Measurements from ENCODE around the gene WDR27.

WDR27 gene

DNA sequence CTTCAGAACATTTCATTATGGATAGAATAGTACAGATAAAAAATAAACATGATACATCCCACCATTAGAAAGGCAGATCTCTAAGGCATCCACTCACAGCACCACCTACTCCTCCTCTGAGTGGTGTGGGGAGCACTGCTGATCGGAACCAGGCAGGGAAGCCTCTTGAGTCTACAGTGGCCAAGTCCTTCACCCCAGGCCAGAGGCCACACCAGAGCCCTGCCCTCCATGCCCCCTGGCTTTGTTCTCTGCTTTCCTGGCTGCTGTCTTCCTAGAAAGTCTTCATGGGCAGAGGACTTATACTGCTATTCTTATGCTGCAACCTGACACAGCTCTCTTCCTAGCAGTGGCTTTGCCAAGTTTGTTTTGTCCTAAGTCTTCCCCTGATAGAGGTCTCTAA lies 246.4 kb downstream of the WDR27 start:
- Histone ChIP-seq H3K4me1 (ENCODE audit: control insufficient read depth, insufficient read depth, low read length) (peaks cover 5% of the 10 kb centered on the region), H3K27ac (ENCODE audit: low read depth, low read length) (no peak overlapping the region), H3K9ac (ENCODE audit: low read length) (no peak overlapping the region), H3K4me3 (ENCODE audit: low read length) (no peak overlapping the region), H3K36me3 (ENCODE audit: control insufficient read depth, insufficient read depth, low read length) (no peaks in the 10 kb centered on the region), H3K27me3 (ENCODE audit: control insufficient read depth, insufficient read depth, low read length) (no peaks in the 10 kb centered on the region)

DNA sequence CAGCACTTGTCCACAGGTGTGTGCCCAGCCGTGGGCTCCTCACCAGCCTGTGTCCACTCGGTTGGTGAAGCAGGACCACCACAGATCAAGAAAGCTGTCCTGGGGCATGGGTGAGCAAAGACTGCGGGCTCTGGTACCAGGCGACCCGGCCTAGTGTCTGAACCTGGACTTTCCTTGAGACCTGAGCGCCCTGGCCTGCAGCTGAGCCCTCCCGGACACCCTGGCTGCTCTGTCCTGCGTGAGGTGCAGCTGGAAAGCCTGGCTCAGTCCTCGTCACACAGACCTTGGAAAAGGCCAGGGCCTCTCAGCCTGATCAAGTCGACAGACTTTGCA lies 247.0 kb downstream of the WDR27 start:
- H3K4me3 ChIP-seq (ENCODE audit: low read length) = no peak overlapping the region
- H3K27ac ChIP-seq (ENCODE audit: low read depth, low read length) = no peak overlapping the region
- peaks cover 5% of the 10 kb centered on the region for H3K4me1 ChIP-seq (ENCODE audit: control insufficient read depth, insufficient read depth, low read length)

DNA sequence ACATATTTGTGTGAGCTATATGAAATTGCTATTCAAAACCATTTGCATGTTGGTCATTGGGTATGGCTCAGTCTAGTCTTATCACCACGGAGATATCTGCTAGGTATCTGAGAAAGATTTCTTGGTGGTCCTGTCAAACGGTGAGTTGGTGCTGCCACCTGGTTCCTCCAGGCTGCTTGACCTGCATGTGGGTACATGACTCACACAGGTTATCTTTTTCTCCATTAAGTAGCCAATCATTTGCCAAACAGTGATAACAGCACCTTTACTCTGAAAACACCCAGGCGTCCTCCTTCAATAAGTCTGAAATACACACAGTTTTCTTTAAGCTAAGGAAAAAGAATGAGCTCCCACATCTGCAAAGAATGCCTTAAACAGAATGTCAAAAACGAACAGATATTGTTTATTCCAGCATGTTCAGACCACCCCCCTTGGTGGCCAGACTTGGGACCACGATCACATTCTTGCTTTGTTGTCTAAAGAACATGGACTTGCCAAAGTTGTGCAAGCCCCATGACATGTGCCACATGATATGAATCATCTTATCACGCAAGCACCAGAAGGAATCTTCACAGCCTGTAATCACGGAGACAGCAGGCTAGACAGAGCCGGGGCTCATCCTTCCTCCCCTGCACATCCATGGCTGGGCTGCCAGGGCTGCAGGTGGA lies 247.5 kb downstream of the WDR27 start:
- no peak overlapping the region for H3K27ac ChIP-seq (ENCODE audit: low read depth, low read length)
- no peaks in the 10 kb centered on the region for H3K27me3 ChIP-seq (ENCODE audit: control insufficient read depth, insufficient read depth, low read length)
- no peaks in the 10 kb centered on the region for H3K36me3 ChIP-seq (ENCODE audit: control insufficient read depth, insufficient read depth, low read length)
- no peak overlapping the region for H3K9ac ChIP-seq (ENCODE audit: low read length)
- H3K4me1 ChIP-seq (ENCODE audit: control insufficient read depth, insufficient read depth, low read length) = peaks cover 5% of the 10 kb centered on the region
- no peak overlapping the region for H3K4me3 ChIP-seq (ENCODE audit: low read length)

More for the DNA sequence above, 247.0 kb downstream of the WDR27 start:
- Histone ChIP-seq H3K9ac (ENCODE audit: low read length) (no peak overlapping the region), H3K27me3 (ENCODE audit: control insufficient read depth, insufficient read depth, low read length) (no peaks in the 10 kb centered on the region), H3K36me3 (ENCODE audit: control insufficient read depth, insufficient read depth, low read length) (no peaks in the 10 kb centered on the region)

DNA sequence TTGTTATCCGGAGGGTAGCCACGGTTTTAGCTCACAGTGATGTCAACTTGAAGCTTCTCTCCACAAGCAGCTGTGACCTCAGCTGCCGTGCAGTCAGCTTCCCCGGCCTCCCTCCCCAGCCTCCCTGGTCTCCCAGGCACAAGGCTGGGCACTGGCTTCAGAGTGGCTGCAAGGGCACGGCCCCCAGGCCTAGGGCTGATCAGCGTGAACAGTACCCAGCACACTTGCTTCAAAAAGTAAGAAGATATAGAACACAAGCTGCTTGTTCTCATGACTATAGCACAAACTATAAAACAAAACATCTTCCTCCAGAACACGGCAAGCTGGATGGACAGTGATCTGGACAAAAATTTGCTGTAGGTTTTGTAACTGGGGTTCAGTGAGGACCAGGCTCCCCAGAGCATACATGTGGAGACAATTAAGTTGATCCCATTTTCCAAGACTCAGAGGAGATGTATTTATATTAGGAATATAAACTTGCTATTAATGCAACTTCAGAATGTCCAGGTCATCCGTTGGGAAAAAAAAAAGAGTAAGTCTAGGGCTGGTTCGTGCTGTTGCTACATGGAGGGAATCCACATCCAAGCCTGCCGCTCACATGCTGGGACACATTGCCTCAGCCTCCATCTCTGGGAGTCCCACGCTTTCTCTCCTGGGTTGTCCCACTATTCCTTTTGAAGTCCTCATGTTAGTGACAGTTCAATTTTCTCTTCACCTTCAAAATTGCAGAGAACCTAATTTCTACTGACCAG lies 248.8 kb downstream of the WDR27 start:
- Histone ChIP-seq H3K27me3 (ENCODE audit: control insufficient read depth, insufficient read depth, low read length) (no peaks in the 10 kb centered on the region), H3K9ac (ENCODE audit: low read length) (peak overlapping the region; percentile 10), H3K4me3 (ENCODE audit: low read length) (peak overlapping the region; percentile 50), H3K27ac (ENCODE audit: low read depth, low read length) (peak overlapping the region; percentile 81), H3K36me3 (ENCODE audit: control insufficient read depth, insufficient read depth, low read length) (no peaks in the 10 kb centered on the region), H3K4me1 (ENCODE audit: control insufficient read depth, insufficient read depth, low read length) (peaks cover 5% of the 10 kb centered on the region)

DNA sequence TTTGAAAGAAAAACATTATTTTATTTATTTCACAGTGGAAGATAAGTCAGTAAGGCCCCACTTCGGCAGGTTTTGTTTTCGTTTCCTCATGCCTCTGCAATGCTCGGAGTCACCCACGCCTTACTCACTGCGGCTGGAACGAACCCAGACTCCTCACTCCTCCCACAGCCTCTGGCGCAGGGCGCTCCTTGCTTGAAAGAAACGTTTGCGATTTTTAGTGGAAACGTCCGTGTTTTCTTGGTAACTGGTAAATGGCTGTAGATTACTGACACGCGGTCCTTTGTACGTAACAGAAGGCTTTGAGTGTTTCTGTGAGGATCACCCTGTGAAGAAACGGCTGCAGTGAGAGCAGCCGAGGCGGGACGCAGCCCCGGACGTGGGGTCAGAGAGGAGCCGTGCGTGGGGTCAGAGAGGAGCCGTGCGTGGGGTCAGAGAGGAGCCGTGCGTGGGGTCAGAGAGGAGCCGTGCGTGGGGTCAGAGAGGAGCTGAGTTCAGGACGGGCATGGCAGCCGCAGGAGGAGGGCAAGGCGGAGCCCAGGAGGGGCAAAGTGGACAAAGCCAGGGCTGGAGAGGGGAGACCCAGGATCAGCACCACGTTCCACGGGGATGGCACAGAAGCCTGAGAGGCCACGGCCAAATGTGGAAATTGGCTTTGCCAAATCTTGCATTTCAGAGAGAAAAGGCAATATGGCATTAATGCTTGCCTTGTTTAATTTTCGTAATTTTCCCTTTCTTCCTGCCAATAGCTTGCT lies 249.5 kb downstream of the WDR27 start:
- Histone ChIP-seq H3K27ac (ENCODE audit: low read depth, low read length) (peak overlapping the region; percentile 81), H3K9ac (ENCODE audit: low read length) (peak overlapping the region; percentile 10), H3K4me1 (ENCODE audit: control insufficient read depth, insufficient read depth, low read length) (peaks cover 5% of the 10 kb centered on the region), H3K36me3 (ENCODE audit: control insufficient read depth, insufficient read depth, low read length) (no peaks in the 10 kb centered on the region), H3K27me3 (ENCODE audit: control insufficient read depth, insufficient read depth, low read length) (no peaks in the 10 kb centered on the region), H3K4me3 (ENCODE audit: low read length) (peak overlapping the region; percentile 50)

DNA sequence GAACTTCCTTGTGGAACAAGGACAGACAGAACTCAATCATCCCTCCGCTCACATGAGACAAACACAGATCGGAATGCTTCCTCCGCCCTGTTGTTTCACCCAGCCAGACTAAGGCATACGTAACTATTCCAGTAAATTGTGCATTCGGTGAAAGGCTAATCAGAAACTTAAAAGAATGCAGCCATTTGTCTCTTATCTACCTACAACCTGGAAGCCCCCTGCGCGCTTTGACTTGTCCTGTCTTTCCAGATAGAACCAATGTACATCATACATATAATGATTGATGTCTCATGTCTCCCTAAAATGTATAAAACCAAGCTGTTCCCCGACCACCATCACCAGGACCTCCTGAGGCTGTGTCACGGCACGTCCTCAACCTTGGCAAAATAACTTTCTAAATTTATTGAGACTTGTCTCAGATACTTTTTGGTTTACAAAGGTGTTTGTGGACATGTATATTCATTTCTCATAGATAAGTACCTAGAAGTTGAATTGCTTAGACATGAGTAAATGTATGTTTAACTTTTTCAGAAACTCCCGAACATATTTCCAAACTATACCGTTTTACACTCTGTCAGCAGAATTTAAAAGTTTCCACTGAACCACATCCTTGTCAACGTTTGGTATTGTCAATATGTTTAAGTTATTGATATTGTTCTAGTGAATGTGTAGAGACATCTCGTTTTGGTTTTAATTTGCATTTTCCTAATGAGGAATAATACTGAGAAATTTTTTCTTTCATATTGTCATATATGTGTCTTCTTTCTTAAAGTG lies 250.6 kb downstream of the WDR27 start:
- H3K4me3 ChIP-seq (ENCODE audit: low read length) = no peak overlapping the region
- H3K27ac ChIP-seq (ENCODE audit: low read depth, low read length) = peak overlapping the region; percentile 81
- H3K9ac ChIP-seq (ENCODE audit: low read length) = no peak overlapping the region
- no peaks in the 10 kb centered on the region for H3K36me3 ChIP-seq (ENCODE audit: control insufficient read depth, insufficient read depth, low read length)
- H3K4me1 ChIP-seq (ENCODE audit: control insufficient read depth, insufficient read depth, low read length) = peaks cover 5% of the 10 kb centered on the region
- H3K27me3 ChIP-seq (ENCODE audit: control insufficient read depth, insufficient read depth, low read length) = no peaks in the 10 kb centered on the region

DNA sequence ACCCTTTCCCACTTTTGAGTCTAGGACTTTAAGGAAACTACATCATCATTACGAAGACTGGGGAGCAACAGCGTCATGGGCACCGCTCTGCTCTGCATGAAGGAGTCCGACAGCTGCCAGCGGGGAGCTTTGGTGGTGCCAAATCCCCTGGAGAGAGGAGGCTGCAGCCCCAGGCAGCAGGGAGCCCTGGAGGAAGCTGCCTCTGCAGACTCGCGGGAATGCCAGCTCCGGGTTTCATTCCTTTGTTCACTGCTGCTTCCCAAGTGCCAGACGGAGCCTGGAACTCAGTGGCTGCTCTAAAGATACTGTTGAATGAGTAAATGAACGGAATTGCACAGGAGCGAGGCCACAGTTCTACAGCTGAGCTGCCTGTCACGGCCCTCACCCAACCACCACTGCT lies 251.7 kb downstream of the WDR27 start:
- H3K4me1 ChIP-seq (ENCODE audit: control insufficient read depth, insufficient read depth, low read length) = peaks cover 5% of the 10 kb centered on the region
- peak overlapping the region; percentile 12 for H3K9ac ChIP-seq (ENCODE audit: low read length)
- H3K27me3 ChIP-seq (ENCODE audit: control insufficient read depth, insufficient read depth, low read length) = no peaks in the 10 kb centered on the region
- H3K4me3 ChIP-seq (ENCODE audit: low read length) = no peak overlapping the region
- H3K27ac ChIP-seq (ENCODE audit: low read depth, low read length) = no peak overlapping the region
- H3K36me3 ChIP-seq (ENCODE audit: control insufficient read depth, insufficient read depth, low read length) = no peaks in the 10 kb centered on the region

DNA sequence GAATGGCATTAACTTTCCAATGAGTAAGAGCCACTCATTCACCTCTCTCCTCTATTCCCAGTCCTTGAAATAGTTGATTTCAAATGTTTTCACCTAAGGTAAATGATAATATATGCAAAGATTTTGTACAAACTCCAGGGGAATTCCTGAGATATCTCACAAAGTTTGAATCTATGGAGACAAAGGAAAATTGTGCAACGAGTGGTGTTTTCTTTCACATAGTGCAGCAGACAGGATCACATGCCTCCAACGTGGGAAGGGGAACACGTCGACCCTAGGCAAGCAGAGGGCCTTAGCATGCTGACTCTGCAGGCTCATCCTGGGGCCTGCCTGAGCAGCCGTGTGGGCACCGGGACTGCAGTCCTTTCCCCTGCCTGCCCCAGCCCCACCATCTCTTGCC lies 252.6 kb downstream of the WDR27 start:
- Histone ChIP-seq H3K36me3 (ENCODE audit: control insufficient read depth, insufficient read depth, low read length) (no peaks in the 10 kb centered on the region), H3K4me1 (ENCODE audit: control insufficient read depth, insufficient read depth, low read length) (peaks cover 5% of the 10 kb centered on the region), H3K4me3 (ENCODE audit: low read length) (no peak overlapping the region), H3K27ac (ENCODE audit: low read depth, low read length) (no peak overlapping the region), H3K27me3 (ENCODE audit: control insufficient read depth, insufficient read depth, low read length) (no peaks in the 10 kb centered on the region), H3K9ac (ENCODE audit: low read length) (no peak overlapping the region)

DNA sequence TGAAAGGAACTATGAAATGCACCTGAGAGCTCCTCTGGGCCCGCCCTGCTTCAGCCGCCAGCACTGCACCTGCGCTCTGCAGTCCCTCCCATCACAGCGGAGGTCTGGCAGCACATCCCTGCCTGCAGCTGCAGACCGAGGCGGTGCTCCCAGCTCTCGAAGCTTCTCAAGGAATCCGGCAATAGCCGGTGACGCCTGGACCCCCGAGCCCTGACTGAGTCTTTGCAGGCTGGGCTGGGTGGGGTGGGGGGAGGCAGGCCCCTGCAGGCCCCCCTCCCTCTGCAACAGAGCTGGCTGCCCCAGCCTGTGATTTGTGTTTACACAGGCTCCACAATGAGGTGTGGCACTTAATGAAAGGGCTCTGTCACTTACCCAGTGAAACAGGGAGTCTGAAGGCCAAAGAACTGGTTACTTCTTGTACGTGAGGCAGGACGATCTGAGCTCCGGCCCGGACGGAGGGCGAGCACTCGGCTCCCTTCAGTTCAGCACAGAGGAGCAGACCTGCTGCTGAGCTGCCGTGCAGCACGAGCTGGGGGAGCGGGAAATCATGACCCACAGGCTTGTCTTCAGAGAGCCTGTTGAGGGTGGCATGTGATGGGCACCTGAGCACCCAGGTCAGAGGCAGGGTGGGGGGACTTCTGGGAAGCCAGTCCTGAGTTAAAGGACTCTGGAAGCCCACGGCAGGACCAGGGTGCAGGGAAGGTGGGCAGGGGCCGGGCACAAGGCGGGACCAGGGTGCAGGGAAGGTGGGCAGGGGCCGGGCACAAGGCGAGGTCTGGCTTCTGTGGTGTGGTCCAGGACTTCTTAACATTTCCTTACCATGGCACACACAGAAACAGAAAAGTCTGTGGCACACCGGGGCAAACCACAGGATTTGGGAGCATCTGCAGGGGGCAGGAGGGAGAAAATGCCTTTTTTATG lies 255.9 kb downstream of the WDR27 start:
- no peaks in the 10 kb centered on the region for H3K36me3 ChIP-seq (ENCODE audit: control insufficient read depth, insufficient read depth, low read length)
- no peak overlapping the region for H3K4me3 ChIP-seq (ENCODE audit: low read length)
- H3K27ac ChIP-seq (ENCODE audit: low read depth, low read length) = no peak overlapping the region
- no peaks in the 10 kb centered on the region for H3K27me3 ChIP-seq (ENCODE audit: control insufficient read depth, insufficient read depth, low read length)
- H3K9ac ChIP-seq (ENCODE audit: low read length) = no peak overlapping the region
- no peaks in the 10 kb centered on the region for H3K4me1 ChIP-seq (ENCODE audit: control insufficient read depth, insufficient read depth, low read length)

DNA sequence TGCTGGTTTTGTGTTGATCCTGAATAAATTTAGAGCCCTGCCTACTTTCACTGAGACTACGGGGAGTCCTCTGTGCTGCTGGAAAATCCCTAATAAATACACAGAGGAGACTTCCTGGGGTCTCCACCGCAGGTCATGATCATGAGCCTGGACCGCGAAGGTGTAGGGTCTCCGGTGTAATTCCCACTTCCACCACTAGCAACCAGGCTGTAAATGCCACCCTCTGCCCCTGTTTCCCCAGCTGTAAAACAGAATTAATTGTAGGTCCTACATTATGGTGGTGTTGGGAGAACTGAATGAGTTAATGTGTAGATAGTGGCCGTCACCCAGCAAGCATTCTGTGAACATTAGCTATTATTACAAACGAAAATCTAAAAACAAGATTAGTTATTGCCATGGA lies 256.6 kb downstream of the WDR27 start:
- H3K36me3 ChIP-seq (ENCODE audit: control insufficient read depth, insufficient read depth, low read length) = no peaks in the 10 kb centered on the region
- H3K27me3 ChIP-seq (ENCODE audit: control insufficient read depth, insufficient read depth, low read length) = no peaks in the 10 kb centered on the region
- no peak overlapping the region for H3K27ac ChIP-seq (ENCODE audit: low read depth, low read length)
- no peak overlapping the region for H3K9ac ChIP-seq (ENCODE audit: low read length)
- H3K4me3 ChIP-seq (ENCODE audit: low read length) = no peak overlapping the region
- H3K4me1 ChIP-seq (ENCODE audit: control insufficient read depth, insufficient read depth, low read length) = no peaks in the 10 kb centered on the region

DNA sequence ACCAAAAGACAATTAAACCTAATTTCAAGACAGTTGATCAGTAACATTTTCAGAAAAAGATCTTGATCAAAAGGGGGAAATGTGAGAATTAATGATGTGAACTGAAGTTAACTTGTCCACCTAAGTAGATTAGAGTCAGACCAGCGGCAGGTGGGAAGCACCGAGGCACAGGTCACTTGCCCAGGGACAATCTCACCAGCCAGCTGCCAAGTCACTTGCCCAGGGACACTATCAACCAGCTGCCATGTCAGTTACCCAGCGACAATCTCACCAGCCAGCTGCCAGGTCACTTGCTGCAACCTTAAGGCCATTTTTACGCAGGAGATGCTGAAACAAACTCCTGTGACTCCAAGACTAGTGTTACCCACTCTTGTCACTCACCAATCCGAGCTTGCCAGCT lies 260.5 kb downstream of the WDR27 start:
- H3K9ac ChIP-seq (ENCODE audit: low read length) = no peak overlapping the region
- H3K36me3 ChIP-seq (ENCODE audit: control insufficient read depth, insufficient read depth, low read length) = no peaks in the 10 kb centered on the region
- H3K4me1 ChIP-seq (ENCODE audit: control insufficient read depth, insufficient read depth, low read length) = no peaks in the 10 kb centered on the region
- H3K27ac ChIP-seq (ENCODE audit: low read depth, low read length) = no peak overlapping the region
- H3K4me3 ChIP-seq (ENCODE audit: low read length) = no peak overlapping the region
- no peaks in the 10 kb centered on the region for H3K27me3 ChIP-seq (ENCODE audit: control insufficient read depth, insufficient read depth, low read length)

Measured in rectal smooth muscle tissue (tissue), 1 donor.